Measurements from ENCODE around the gene REXO1. TPM values are rescaled to one million over a fixed set of nuclear protein-coding genes. Genes with fewer than 3 reads are reported as not detected.

REXO1 gene
- total and polyA plus RNA-seq, 9 of the 15 experiments (the other 6 are each of a cell fraction or from before 2014, with no cell fraction given) = 0.04 to 63.3 (median 15.8) TPM

- TF ChIP-seq CCNT2 (IDR thresholded peaks at IDR 0.05; ENCODE audit: borderline replicate concordance, extremely low read depth, insufficient read length, low read depth, low read length) = no peak
- TF ChIP-seq ZNF263 (CRISPR knock-in tag; IDR thresholded peaks at IDR 0.05; ENCODE audit: borderline replicate concordance) = no peak
- peak; percentile 59; the same call in 1 of the 2 replicates for TF ChIP-seq MYC (IDR thresholded peaks at IDR 0.05; ENCODE audit: low read depth, low read length)
- TF ChIP-seq MYC (CRISPR knock-in tag; IDR thresholded peaks at IDR 0.05; ENCODE audit: borderline replicate concordance, low read depth) = no peak
- no peak for TF ChIP-seq ZKSCAN8 (CRISPR knock-in tag; IDR thresholded peaks at IDR 0.05)
- TF ChIP-seq ZNF766 (CRISPR knock-in tag; conservative IDR thresholded peaks at IDR 0.05) = no peak
- TF ChIP-seq CHD4 (IDR thresholded peaks at IDR 0.05; ENCODE audit: insufficient read depth, insufficient replicate concordance, low read depth, low read length, poor library complexity, severe bottlenecking) = no peak
- no peak for TF ChIP-seq GTF3C2 (IDR thresholded peaks at IDR 0.05; ENCODE audit: borderline replicate concordance, extremely low read depth, insufficient read length)
- no peak for TF ChIP-seq ZNF239 (CRISPR knock-in tag; IDR thresholded peaks at IDR 0.05)
- TF ChIP-seq NCOA4 (IDR thresholded peaks at IDR 0.05; ENCODE audit: partially characterized antibody) = no peak
- no peak for TF ChIP-seq PYGO2 (tag; IDR thresholded peaks at IDR 0.05)
- no peak for TF ChIP-seq ZKSCAN1 (IDR thresholded peaks at IDR 0.05; ENCODE audit: low read depth, low read length)
- peak; percentile 82; the same call in 1 of the 2 replicates for TF ChIP-seq XRCC5 (IDR thresholded peaks at IDR 0.05; ENCODE audit: low read depth, low read length)
- no peak for TF ChIP-seq ZBTB9 (CRISPR knock-in tag; IDR thresholded peaks at IDR 0.05)
- no peak for TF ChIP-seq ZNF592 (IDR thresholded peaks at IDR 0.05)
- peak; percentile 93 to 98 for TF ChIP-seq MAZ (CRISPR knock-in tag; conservative IDR thresholded peaks at IDR 0.05 in 1 of 2, IDR thresholded peaks at IDR 0.05 in 1 of 2)
- TF ChIP-seq HMGN3 (IDR thresholded peaks at IDR 0.05; ENCODE audit: borderline replicate concordance, extremely low read depth, insufficient read length, low read depth, low read length) = no peak
Measured at GRCh38 chr19:1767464-1767933, 80.8 kb downstream of the REXO1 start (continued).

Data from K562 (cell line).